Measurements from ENCODE around the gene CD46.

CD46 gene

GRCh38 chr1:207797229-207797973 is 45.5 kb downstream of the CD46 start:
- no peak overlapping the region for H3K27ac Mint-ChIP-seq
- peaks cover 14% of the 10 kb centered on the region for H3K36me3 Mint-ChIP-seq
- no peak overlapping the region for H3K4me3 Mint-ChIP-seq
- no peaks in the 10 kb centered on the region for H3K27me3 Mint-ChIP-seq
- ATAC-seq (ENCODE audit: low read depth): peak; percentile 73
- peak; percentile 53 to 60 for DNase-seq (ENCODE audit: low spot score in 2 of 2)
- no peaks in the 10 kb centered on the region for H3K9me3 Mint-ChIP-seq
- peaks cover 21% of the 10 kb centered on the region for H3K4me1 Mint-ChIP-seq

GRCh38 chr1:207798847-207799246 is 47.0 kb downstream of the CD46 start:
- no peak for DNase-seq (ENCODE audit: low spot score in 2 of 2)
- H3K36me3 Mint-ChIP-seq: peaks cover 15% of the 10 kb centered on the region
- no peak overlapping the region for H3K4me3 Mint-ChIP-seq
- peak; percentile 19 for ATAC-seq (ENCODE audit: low read depth)
- peaks cover 22% of the 10 kb centered on the region for H3K4me1 Mint-ChIP-seq
- no peaks in the 10 kb centered on the region for H3K9me3 Mint-ChIP-seq
- no peaks in the 10 kb centered on the region for H3K27me3 Mint-ChIP-seq
- H3K27ac Mint-ChIP-seq: peak overlapping the region; percentile 40

GRCh38 chr1:207799989-207800648 is 48.3 kb downstream of the CD46 start:
- Mint-ChIP-seq H3K27me3 (no peaks in the 10 kb centered on the region), H3K36me3 (peaks cover 14% of the 10 kb centered on the region), H3K4me1 (peaks cover 20% of the 10 kb centered on the region), H3K9me3 (no peaks in the 10 kb centered on the region), H3K27ac (peak overlapping the region; percentile 39), H3K4me3 (no peak overlapping the region)
- no peak for ATAC-seq (ENCODE audit: low read depth)
- DNase-seq (ENCODE audit: low spot score in 2 of 2): no peak

DNA sequence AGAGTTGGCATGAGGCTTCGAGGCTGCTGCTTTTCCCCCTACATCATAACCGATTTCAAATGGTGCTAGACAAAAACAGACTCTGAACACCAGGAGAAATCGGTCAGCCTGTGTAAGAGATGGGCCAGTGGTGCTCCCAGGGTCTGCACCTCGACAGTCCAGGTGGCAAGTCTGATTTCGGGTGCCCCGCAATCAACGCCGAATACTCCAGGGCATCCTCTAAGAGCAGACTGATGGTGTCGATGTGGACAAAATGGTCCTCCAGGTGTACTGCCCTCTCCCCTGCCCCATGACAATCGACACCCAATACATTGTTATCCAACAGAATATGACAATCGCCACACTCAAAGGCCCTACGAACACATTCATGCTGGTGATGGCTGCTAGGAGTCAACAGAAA is 50.0 kb downstream of the CD46 start:
- no peak overlapping the region for H3K4me3 Mint-ChIP-seq
- H3K9me3 Mint-ChIP-seq: no peaks in the 10 kb centered on the region
- no peaks in the 10 kb centered on the region for H3K27me3 Mint-ChIP-seq
- ATAC-seq (ENCODE audit: low read depth): no peak
- H3K36me3 Mint-ChIP-seq: peaks cover 21% of the 10 kb centered on the region
- peak overlapping the region; percentile 43 for H3K27ac Mint-ChIP-seq
- H3K4me1 Mint-ChIP-seq: peaks cover 21% of the 10 kb centered on the region
- no peak for DNase-seq (ENCODE audit: low spot score in 2 of 2)

- ATAC-seq (ENCODE audit: low read depth): no peak
- H3K36me3 Mint-ChIP-seq: peaks cover 35% of the 10 kb centered on the region
- no peak overlapping the region for H3K4me3 Mint-ChIP-seq
- H3K4me1 Mint-ChIP-seq: peaks cover 34% of the 10 kb centered on the region
- H3K27me3 Mint-ChIP-seq: no peaks in the 10 kb centered on the region
- H3K9me3 Mint-ChIP-seq: no peaks in the 10 kb centered on the region
- peak overlapping the region; percentile 70 for H3K27ac Mint-ChIP-seq
- peak in 1 of 2 donors; percentile 9 for DNase-seq (ENCODE audit: low spot score in 2 of 2)
Observed at GRCh38 chr1:207803678-207804077, 51.8 kb downstream of the CD46 start.

DNA sequence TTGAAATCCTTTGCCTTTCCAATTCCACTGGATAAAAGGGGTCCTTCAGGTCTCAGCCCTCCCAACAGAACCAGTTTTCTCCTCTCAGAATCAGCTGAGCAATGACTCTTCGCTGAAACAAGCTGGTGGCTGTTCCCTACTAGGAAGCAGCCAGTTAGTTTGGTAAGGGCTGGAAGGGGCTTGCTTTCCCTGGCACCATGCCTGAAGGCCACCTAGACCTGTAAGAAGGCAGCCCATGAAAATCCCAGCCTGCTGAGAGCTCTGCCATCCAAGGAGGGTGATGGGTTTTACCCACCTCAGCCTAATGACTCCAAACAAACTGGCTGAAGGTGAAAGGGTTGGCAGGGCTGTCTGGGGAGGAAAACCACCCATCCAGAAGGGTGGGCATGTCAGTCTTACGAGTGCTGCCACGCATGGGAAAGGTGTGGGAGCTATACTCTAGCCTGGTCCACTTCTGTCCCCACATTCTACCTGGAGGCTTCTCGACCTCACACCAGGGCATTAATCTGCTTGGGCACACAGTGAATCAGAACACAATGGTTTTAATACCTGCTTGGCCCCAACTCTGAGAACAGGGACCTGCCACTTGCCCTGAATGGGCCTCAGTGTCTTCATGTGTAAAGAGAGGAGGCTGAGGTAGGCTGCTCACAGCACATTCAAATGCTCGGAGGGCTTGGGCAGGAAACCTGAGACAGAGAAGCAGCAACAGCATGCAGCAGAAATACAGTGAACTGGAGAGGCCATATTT is 53.0 kb downstream of the CD46 start:
- no peaks in the 10 kb centered on the region for H3K9me3 Mint-ChIP-seq
- DNase-seq (ENCODE audit: low spot score in 2 of 2) (no peak), ATAC-seq (ENCODE audit: low read depth) (no peak)
- peaks cover 40% of the 10 kb centered on the region for H3K4me1 Mint-ChIP-seq
- no peaks in the 10 kb centered on the region for H3K27me3 Mint-ChIP-seq
- H3K27ac Mint-ChIP-seq: peak overlapping the region; percentile 70
- peaks cover 45% of the 10 kb centered on the region for H3K36me3 Mint-ChIP-seq
- no peak overlapping the region for H3K4me3 Mint-ChIP-seq

- Mint-ChIP-seq H3K27me3 (no peaks in the 10 kb centered on the region), H3K27ac (peak overlapping the region; percentile 56), H3K9me3 (no peaks in the 10 kb centered on the region), H3K4me1 (peaks cover 40% of the 10 kb centered on the region), H3K36me3 (peaks cover 52% of the 10 kb centered on the region), H3K4me3 (no peak overlapping the region)
- ATAC-seq (ENCODE audit: low read depth) (no peak), DNase-seq (ENCODE audit: low spot score in 2 of 2) (no peak)
Observed at GRCh38 chr1:207805841-207806421, 54.1 kb downstream of the CD46 start.

GRCh38 chr1:207806531-207807325 is 54.9 kb downstream of the CD46 start:
- Mint-ChIP-seq H3K27me3 (no peaks in the 10 kb centered on the region), H3K36me3 (peaks cover 55% of the 10 kb centered on the region)

DNA sequence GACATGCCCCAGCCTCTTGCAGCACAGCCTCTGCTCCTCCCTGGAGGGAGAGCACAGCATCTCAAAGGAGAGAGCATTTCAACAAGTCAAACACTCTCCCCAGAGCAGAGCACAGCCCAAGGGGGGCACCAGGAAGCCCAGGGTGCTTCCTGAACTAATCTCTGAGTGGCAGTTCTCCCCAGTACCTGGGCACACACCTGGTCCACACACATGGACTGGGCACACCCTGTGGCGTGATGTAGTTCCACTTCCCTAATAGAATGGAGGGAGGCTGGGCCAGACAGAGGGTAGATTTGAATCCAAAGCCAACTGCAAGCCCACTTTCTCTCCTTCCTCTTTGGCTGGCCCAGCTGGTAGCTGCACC is 55.5 kb downstream of the CD46 start:
- Mint-ChIP-seq H3K4me1 (peaks cover 47% of the 10 kb centered on the region), H3K27me3 (no peaks in the 10 kb centered on the region), H3K36me3 (peaks cover 56% of the 10 kb centered on the region), H3K4me3 (peak overlapping the region; percentile 56), H3K27ac (peak overlapping the region; percentile 56), H3K9me3 (no peaks in the 10 kb centered on the region)
- no peak for DNase-seq (ENCODE audit: low spot score in 2 of 2)
- ATAC-seq (ENCODE audit: low read depth): peak; percentile 63

More at GRCh38 chr1:207806531-207807325, 54.9 kb downstream of the CD46 start:
- no peak for DNase-seq (ENCODE audit: low spot score in 2 of 2)
- ATAC-seq (ENCODE audit: low read depth): peak; percentile 12
- no peaks in the 10 kb centered on the region for H3K9me3 Mint-ChIP-seq
- H3K4me1 Mint-ChIP-seq: peaks cover 43% of the 10 kb centered on the region
- peak overlapping the region; percentile 56 for H3K4me3 Mint-ChIP-seq
- H3K27ac Mint-ChIP-seq: peak overlapping the region; percentile 56

DNA sequence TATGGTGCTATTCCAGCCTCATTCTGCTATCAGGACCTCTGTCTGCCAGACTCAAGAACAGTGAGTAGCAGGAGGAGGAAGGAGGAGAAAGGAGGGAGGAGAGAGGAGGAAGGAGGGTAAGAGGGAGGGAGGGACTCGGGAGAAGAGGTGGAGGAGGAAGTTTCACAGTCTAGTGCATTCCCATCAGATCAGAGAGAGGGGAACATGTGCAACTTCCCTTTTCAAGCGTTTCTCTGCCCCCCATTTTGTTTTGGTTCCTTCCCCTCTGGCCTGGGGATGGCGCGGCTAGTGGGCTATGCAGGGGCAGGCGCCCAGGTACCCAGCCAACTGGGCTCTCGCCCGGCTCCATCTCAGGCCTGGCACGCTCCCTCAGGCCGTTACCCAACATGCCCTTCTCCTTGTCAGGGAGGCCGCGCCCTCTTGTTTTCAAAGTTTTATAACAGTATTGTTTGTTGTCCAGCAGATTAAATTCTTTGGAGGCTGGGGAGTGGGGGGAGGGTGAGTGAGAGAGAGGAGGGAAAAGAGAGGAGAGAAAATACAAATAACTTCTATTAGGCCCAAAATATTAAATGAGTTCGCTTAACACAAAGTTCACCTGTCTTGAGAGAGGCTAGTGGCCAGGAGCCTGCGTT is 56.0 kb downstream of the CD46 start:
- Mint-ChIP-seq H3K9me3 (no peaks in the 10 kb centered on the region), H3K36me3 (peaks cover 56% of the 10 kb centered on the region), H3K27ac (peak overlapping the region; percentile 56), H3K27me3 (no peaks in the 10 kb centered on the region), H3K4me3 (peak overlapping the region; percentile 56), H3K4me1 (peaks cover 47% of the 10 kb centered on the region)
- DNase-seq (ENCODE audit: low spot score in 2 of 2) (peak in 1 of 2 donors; percentile 20), ATAC-seq (ENCODE audit: low read depth) (peak; percentile 67)

DNA sequence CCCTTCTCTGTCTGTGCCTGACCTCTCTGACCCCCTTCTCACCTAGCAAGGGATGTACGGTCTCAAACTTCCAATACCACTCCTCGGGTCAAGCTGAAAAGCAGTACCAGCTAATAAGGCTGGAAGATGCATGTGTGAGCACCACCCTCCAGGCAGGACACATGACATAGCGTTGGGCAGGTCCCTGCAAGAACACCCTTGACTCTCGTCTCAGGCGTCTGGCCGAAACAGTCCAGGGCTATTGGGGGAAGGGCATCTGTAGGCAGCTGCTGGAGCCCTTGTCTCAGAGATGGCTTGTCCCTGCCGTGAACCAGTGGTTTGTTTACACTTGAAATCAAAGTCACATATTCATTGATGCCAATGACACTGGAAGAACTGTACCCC is 56.5 kb downstream of the CD46 start:
- DNase-seq (ENCODE audit: low spot score in 2 of 2): peak in 1 of 2 donors; percentile 11
- peak overlapping the region; percentile 56 for H3K27ac Mint-ChIP-seq
- ATAC-seq (ENCODE audit: low read depth): no peak
- H3K4me3 Mint-ChIP-seq: peak overlapping the region; percentile 30
- H3K9me3 Mint-ChIP-seq: no peaks in the 10 kb centered on the region
- no peaks in the 10 kb centered on the region for H3K27me3 Mint-ChIP-seq
- H3K36me3 Mint-ChIP-seq: peaks cover 58% of the 10 kb centered on the region
- H3K4me1 Mint-ChIP-seq: peaks cover 52% of the 10 kb centered on the region

DNA sequence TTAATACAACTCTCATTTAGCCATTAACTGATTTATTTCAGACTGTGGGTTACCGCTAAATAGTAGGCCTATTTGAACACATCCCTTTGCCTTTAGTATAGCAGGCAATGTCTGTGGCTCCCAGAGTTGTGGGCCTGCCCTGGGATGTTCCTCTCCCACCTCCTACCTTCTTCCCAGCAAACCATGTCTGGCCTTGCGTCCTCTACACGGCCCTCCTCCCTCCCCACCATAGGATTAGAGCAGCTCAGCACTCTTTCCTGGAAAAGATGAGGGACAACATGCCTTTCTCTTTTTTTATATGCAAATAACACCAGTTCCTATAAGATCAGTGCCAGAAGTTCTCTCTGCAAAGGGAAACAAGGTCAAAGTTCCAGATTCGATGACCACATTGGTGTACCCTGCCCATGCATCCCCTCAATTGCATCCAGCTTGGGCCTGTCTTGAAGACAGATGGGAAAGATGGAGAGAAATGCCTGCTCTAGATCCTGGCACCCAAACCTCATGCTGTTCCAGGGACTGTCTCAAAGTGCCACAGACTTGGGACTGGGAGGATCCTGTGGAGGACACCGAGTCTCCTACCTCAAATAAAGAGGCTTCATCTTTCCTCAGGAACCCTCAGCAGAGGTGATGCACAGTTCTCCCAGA is 57.2 kb downstream of the CD46 start:
- no peaks in the 10 kb centered on the region for H3K27me3 Mint-ChIP-seq
- peaks cover 59% of the 10 kb centered on the region for H3K4me1 Mint-ChIP-seq
- H3K36me3 Mint-ChIP-seq: peaks cover 63% of the 10 kb centered on the region
- no peaks in the 10 kb centered on the region for H3K9me3 Mint-ChIP-seq
- ATAC-seq (ENCODE audit: low read depth) (no peak), DNase-seq (ENCODE audit: low spot score in 2 of 2) (peak in 1 of 2 donors; percentile 8)
- peak overlapping the region; percentile 39 for H3K27ac Mint-ChIP-seq
- H3K4me3 Mint-ChIP-seq: peak overlapping the region; percentile 30

Data from memory B cell (primary cell).